HL-60 (cell line): Measurements from ENCODE around the gene IL1RAPL1.

ENCODE experiments used
- GABPA ChIP-seq: IDR thresholded peaks from 2 replicates; pipeline ENCODE4 v1.6.1; 2012; ENCODE audit warnings: low read depth
- POLR2AphosphoS5 ChIP-seq: IDR thresholded peaks from 2 replicates; pipeline ENCODE4 v1.6.1; 2012; ENCODE audit warnings: low read depth
- TF ChIP-seq, protein P1 (sequence below): IDR thresholded peaks from one replicate; pipeline ENCODE4 v1.5.1; 2011; ENCODE audit warnings: low read length, control low read depth, inconsistent platforms; ENCODE audit not compliant: insufficient read depth

DNA sequence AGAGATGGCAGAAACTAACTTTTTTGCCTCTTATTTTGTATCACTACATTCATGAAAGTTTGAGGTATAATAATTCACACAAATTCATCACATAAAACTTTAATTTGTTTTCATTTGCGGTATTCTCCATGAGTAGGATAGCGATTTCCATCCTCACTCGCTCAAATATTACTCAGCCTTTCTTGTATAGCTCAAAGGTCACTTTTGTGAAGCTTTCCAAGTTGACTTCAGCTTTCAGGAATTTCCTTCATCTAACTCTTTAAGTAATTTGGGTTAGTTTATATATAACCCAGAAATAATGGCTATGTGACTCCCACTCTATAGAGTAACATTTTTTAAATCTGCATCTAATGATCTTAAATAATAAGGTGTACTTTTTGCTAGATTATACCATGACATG, 314.4 kb downstream of the IL1RAPL1 start:
- TF ChIP-seq GABPA: no peak
- TF ChIP-seq, protein P1, sequence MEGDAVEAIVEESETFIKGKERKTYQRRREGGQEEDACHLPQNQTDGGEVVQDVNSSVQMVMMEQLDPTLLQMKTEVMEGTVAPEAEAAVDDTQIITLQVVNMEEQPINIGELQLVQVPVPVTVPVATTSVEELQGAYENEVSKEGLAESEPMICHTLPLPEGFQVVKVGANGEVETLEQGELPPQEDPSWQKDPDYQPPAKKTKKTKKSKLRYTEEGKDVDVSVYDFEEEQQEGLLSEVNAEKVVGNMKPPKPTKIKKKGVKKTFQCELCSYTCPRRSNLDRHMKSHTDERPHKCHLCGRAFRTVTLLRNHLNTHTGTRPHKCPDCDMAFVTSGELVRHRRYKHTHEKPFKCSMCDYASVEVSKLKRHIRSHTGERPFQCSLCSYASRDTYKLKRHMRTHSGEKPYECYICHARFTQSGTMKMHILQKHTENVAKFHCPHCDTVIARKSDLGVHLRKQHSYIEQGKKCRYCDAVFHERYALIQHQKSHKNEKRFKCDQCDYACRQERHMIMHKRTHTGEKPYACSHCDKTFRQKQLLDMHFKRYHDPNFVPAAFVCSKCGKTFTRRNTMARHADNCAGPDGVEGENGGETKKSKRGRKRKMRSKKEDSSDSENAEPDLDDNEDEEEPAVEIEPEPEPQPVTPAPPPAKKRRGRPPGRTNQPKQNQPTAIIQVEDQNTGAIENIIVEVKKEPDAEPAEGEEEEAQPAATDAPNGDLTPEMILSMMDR: no peak
- no peak for TF ChIP-seq POLR2AphosphoS5
